Smooth muscle cell (in vitro differentiated cells): ENCODE results near the gene SNTG2. TPM values are rescaled to one million over a fixed set of nuclear protein-coding genes. Genes with fewer than 3 reads are reported as not detected.

Experiments used
- DNase-seq: peaks from one replicate; lab custom pipeline; 2025; ENCODE audit not compliant: unreplicated experiment; lab: John Stamatoyannopoulos, UW
- H2AFZ ChIP-seq: fragments of 200-600 bp; sonication (generic); 2 replicates; pipeline ENCODE4 v1.6.0; 2016; ENCODE audit warnings: antibody characterized with exemption, low read depth, mild to moderate bottlenecking
- H3F3A ChIP-seq: fragments of 200-600 bp; sonication (generic); 2 replicates; pipeline ENCODE4 v1.6.0; 2017; ENCODE audit warnings: antibody characterized with exemption, low read depth
- H3K27ac ChIP-seq: fragments of 200-600 bp; sonication (generic); 2 replicates; pipeline ENCODE4 v1.5.1; 2016; ENCODE audit warnings: low read depth, mild to moderate bottlenecking
- H3K27me3 ChIP-seq: fragments of 200-600 bp; sonication (generic); 2 replicates; pipeline ENCODE4 v1.6.1; 2016; ENCODE audit warnings: low read depth, mild to moderate bottlenecking
- H3K36me3 ChIP-seq: fragments of 200-600 bp; sonication (generic); 2 replicates; pipeline ENCODE4 v1.5.1; 2016; ENCODE audit warnings: low read depth
- H3K4me1 ChIP-seq: fragments of 200-600 bp; sonication (generic); 2 replicates; pipeline ENCODE4 v1.5.1; 2016; ENCODE audit warnings: low read depth
- H3K4me2 ChIP-seq: fragments of 200-600 bp; sonication (generic); 2 replicates; pipeline ENCODE4 v1.6.0; 2016; ENCODE audit warnings: mild to moderate bottlenecking
- H3K4me3 ChIP-seq: fragments of 200-600 bp; sonication (generic); 2 replicates; pipeline ENCODE4 v1.5.1; 2016; ENCODE audit warnings: mild to moderate bottlenecking
- H3K79me2 ChIP-seq: fragments of 200-600 bp; sonication (generic); 2 replicates; pipeline ENCODE4 v1.6.0; 2016; ENCODE audit warnings: low read depth, mild to moderate bottlenecking
- H3K9ac ChIP-seq: fragments of 200-600 bp; sonication (generic); 2 replicates; pipeline ENCODE4 v1.6.0; 2016; ENCODE audit warnings: low read depth
- H3K9me3 ChIP-seq: fragments of 200-600 bp; sonication (generic); replicated peaks from 2 replicates; pipeline ENCODE4 v1.5.1; 2016; ENCODE audit warnings: low read depth
- H4K20me1 ChIP-seq: fragments of 200-600 bp; sonication (generic); 2 replicates; pipeline ENCODE4 v1.6.0; 2016; ENCODE audit warnings: low read depth
- CTCF ChIP-seq: fragments of 200-600 bp; sonication (generic); IDR thresholded peaks from 2 replicates; pipeline ENCODE4 v1.5.1; 2017; ENCODE audit warnings: borderline replicate concordance, mild to moderate bottlenecking, antibody characterized with exemption; ENCODE audit not compliant: insufficient read depth, poor library complexity, severe bottlenecking
- WGBS: methylation state at CpG from one replicate; pipeline ENCODE4 v1.1.7; 2016; ENCODE audit warnings: low lambda C conversion rate; 5-methylcytosine and 5-hydroxymethylcytosine counted together
- polyA plus RNA-seq: library from polyadenylated mRNA; unstranded; fragments of >200 nt; fragmentation: Nextera tagmentation; extraction: Ambion mirVana; gene quantifications from 2 replicates; pipeline ENCODE4 v1.2.1, GENCODE V29; 2016
- total RNA-seq: library from RNA; depleted of rRNA; stranded (reverse); fragments of >200 nt; gene quantifications from 2 replicates; pipeline ENCODE4 v1.2.3, GENCODE V29; 2014

SNTG2 gene
- total and polyA plus RNA-seq, 2 experiments from 2014 or later: 0.56 TPM; not detected in 1

DNA sequence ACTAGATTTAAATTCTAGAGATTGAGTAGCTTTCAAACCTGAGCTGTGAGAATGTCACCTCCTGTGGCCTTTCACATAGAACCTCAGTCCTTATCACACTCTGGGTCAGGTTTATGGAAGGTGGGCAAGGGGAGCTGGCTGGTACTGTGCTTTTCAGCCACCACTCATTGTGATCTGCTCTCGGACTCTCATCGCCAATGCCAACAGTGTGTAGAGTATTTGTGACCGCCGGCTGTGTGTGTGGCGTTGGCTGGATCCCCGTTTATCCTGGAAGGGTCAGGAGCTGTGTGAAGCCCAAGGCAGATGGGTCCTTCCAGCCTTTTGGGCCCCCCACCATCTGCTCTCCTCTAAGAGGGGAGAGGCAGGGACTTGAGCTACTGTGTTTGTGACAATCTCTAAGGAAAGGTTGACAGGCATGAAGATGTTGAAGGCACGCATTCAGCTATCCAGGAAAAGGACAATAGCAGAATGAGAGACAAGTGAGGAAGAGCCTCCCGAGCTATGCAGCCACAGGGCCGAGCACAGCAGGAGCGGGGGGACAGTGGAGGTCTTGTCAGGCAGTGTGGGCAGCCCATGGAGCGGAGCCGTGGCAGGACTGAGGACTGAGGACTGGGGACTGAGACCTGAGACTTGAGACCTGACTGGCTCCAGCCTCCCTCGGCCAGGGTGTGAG is 355.5 kb downstream of the SNTG2 start:
- no peak overlapping the region for H3K4me3 ChIP-seq
- DNase-seq: no peak
- H3K4me2 ChIP-seq: no peak overlapping the region
- no peaks in the 10 kb centered on the region for H3K9me3 ChIP-seq
- H3K79me2 ChIP-seq: no peaks in the 10 kb centered on the region
- no peaks in the 10 kb centered on the region for H4K20me1 ChIP-seq
- H3K9ac ChIP-seq: no peak overlapping the region
- no peak for TF ChIP-seq CTCF
- 90% methylated on average over 13 of the region's 13 CpGs for WGBS
- no peaks in the 10 kb centered on the region for H3K27me3 ChIP-seq
- H3F3A ChIP-seq: no peaks in the 10 kb centered on the region
- H2AFZ ChIP-seq: no peak overlapping the region
- no peaks in the 10 kb centered on the region for H3K4me1 ChIP-seq
- no peak overlapping the region for H3K27ac ChIP-seq
- H3K36me3 ChIP-seq: no peaks in the 10 kb centered on the region

DNA sequence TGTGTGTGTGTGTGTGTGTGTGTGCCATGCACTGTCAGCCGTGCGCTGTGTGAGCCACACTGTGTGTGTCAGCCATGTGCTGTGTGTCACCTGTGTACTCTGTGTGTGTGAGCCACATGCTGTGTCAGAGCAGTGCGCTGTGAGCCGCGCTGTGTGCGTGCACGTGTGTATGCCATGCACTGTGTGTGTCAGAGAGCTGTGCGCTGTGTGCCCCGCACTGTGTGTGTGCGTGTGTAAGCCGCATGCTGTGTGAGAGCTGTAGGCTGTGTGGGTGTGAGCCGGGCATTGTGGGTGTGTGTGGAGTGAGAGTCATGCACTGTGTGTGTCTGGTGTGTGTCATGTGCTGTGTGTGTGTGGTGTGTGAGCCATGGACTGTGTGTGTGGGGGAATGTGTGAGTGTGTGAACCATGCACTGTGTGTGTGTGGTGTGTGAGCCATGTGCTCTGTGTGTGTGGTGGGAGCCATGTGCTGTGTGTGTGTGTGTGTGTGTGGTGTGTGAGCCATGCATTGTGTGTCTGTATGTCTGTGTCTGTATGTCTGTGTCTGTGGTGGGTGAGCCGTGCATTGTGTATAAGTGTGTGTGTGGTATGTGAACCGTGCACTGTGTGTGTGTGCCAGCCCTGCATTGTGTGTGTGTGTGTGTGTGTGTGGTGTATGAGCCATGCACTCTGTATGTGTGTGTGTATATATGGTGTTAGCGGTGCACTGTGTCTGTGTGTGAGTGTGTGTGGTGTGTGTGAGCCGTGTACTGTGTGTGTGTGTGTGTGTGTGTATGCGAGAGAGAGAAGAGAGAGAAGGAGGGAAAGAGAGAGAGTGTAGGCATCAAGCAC is 356.3 kb downstream of the SNTG2 start:
- no peaks in the 10 kb centered on the region for H3K79me2 ChIP-seq
- H3K4me1 ChIP-seq: no peaks in the 10 kb centered on the region
- no peak overlapping the region for H3K4me2 ChIP-seq
- no peaks in the 10 kb centered on the region for H4K20me1 ChIP-seq
- WGBS: 90% methylated on average over 17 of the region's 17 CpGs
- no peak overlapping the region for H3K27ac ChIP-seq
- no peaks in the 10 kb centered on the region for H3K9me3 ChIP-seq
- no peak overlapping the region for H2AFZ ChIP-seq
- H3K9ac ChIP-seq: no peak overlapping the region
- TF ChIP-seq CTCF: no peak
- H3K4me3 ChIP-seq: no peak overlapping the region
- H3K36me3 ChIP-seq: no peaks in the 10 kb centered on the region
- no peak for DNase-seq
- H3F3A ChIP-seq: no peaks in the 10 kb centered on the region
- H3K27me3 ChIP-seq: no peaks in the 10 kb centered on the region

GRCh38 chr2:1307670-1308069 is 357.0 kb downstream of the SNTG2 start:
- H3K9ac ChIP-seq: no peak overlapping the region
- TF ChIP-seq CTCF: no peak

More at GRCh38 chr2:1307670-1308069, 357.0 kb downstream of the SNTG2 start:
- H3F3A ChIP-seq: no peaks in the 10 kb centered on the region
- H2AFZ ChIP-seq: no peak overlapping the region
- no peak overlapping the region for H3K4me3 ChIP-seq
- no peak overlapping the region for H3K27ac ChIP-seq
- H4K20me1 ChIP-seq: no peaks in the 10 kb centered on the region
- no peak for DNase-seq
- 91% methylated on average over 23 of the region's 23 CpGs for WGBS
- no peak overlapping the region for H3K4me2 ChIP-seq
- no peaks in the 10 kb centered on the region for H3K27me3 ChIP-seq
- no peaks in the 10 kb centered on the region for H3K36me3 ChIP-seq
- no peaks in the 10 kb centered on the region for H3K9me3 ChIP-seq
- no peaks in the 10 kb centered on the region for H3K79me2 ChIP-seq
- no peaks in the 10 kb centered on the region for H3K4me1 ChIP-seq
